GM12875 (cell line): ENCODE data around the gene INS.
A peak's percentile ranks its signal among the peaks of the same experiment; 100 is the strongest.

ENCODE experiments used
- H3K4me3 ChIP-seq: one replicate; pipeline ENCODE4 v1.5.1; 2011; ENCODE audit warnings: low read depth, low read length, control low read depth
- CTCF ChIP-seq: IDR thresholded peaks from 2 replicates; pipeline ENCODE4 v1.5.1; 2011; ENCODE audit warnings: low read depth, mild to moderate bottlenecking, control low read depth, inconsistent platforms, low read length, moderate library complexity, borderline replicate concordance; ENCODE audit not compliant: insufficient read depth

The INS gene

DNA sequence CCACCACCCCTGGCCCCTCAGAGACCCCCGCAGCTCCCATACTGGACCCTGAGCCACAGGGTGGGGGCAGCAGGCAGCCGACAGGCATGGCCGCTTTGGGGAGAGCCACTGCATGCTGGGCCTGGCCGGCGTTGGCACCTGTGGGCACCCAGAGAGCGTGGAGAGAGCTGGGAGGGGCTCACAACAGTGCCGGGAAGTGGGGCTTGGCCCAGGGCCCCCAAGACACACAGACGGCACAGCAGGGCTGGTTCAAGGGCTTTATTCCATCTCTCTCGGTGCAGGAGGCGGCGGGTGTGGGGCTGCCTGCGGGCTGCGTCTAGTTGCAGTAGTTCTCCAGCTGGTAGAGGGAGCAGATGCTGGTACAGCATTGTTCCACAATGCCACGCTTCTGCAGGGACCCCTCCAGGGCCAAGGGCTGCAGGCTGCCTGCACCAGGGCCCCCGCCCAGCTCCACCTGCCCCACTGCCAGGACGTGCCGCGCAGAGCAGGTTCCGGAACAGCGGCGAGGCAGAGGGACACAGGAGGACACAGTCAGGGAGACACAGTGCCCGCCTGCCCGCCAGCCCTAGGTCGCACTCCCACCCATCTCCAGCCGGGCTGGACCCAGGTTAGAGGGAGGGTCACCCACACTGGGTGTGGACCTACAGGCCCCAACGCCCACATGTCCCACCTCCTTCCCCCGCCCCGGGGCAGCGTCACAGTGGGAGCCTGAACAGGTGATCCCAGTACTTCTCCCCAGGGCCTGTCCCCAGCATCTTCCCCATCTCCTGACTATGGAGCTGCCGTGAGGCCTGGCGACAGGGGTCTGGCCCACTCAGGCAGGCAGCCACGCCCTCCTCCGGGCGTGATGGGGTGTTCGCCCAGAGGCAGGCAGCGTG is 1.2 kb downstream of the INS start:
- TF ChIP-seq CTCF: no peak
- H3K4me3 ChIP-seq: no peak overlapping the region

DNA sequence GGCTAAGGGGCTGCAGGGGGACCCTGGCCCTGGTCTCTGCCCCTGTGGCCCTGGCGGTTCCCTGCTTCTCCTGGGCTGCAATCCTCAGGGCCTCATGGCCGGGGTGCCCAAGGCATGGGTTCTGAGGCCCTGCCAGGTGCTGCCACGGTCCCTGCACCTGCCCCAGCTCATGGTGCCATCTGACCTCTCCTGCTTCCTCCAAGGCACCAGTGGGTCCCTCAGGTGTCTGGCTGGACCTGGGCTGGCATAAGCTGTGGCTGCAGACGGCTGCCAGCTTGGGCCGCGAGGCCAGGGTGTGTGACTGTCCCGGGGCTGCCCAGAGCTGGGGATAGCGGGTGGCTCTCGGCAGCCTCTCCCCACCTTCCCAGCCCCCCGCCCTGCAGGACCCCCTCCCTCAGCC is 2.0 kb downstream of the INS start:
- no peak overlapping the region for H3K4me3 ChIP-seq
- TF ChIP-seq CTCF: no peak

DNA sequence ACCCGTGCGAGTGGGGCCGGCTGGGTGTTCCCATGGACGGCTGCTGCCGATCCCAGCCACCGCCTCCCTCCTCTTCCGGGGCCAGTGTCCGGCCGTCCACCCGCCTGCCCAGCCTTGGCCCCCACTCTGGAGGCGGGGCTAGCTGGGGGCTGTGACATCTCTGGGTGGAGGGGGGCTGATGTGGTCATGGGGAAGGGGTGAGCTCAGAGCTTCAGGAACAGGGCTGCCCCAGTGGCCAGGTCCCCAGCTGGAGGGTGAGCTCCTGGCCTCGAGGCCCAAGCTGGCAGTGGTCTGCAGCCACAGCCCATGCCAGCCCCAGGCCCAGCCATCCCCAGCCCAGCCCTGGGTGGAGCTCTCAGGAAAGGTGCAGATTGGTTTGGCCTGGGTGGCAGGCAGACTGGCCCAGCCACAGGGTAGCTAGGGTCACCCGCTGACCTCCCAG is 2.7 kb downstream of the INS start:
- no peak overlapping the region for H3K4me3 ChIP-seq
- no peak for TF ChIP-seq CTCF

DNA sequence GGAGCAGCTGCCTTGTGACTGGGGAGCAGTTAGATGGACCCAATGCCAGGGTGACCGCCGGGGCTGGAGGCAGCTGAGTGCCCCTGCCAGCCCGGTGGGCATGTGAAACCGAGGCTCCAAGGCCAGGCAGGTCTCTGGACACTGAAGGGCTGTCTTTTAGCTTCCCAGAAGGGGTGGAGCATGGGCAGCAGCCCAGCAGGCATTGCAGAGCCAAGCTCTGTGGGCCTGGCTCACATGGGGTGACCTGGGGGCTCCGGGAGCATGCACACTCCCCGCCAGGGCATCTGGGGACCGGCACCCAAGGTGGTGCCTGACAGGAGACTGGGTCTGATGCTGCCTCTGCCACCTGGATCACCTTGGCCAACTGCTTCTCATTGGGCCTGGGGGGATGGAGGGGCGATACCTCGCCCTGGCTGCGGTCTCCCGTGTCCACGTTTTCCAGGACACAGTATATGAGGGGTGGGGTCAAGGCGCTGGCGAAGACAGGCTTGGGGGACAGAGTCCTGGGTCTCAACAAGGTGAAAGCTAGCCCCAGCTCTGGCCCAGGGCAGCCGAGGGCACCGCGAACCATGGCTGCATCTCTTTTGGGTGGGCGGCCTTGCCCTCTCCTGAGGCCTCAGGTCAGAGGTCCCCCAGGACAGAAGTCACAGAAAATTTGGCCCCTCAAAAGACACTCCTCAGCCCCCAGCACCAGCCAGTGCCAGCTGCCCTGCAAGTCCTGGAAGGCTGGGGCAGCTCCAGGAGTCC is 3.5 kb downstream of the INS start:
- no peak for TF ChIP-seq CTCF
- no peak overlapping the region for H3K4me3 ChIP-seq

DNA sequence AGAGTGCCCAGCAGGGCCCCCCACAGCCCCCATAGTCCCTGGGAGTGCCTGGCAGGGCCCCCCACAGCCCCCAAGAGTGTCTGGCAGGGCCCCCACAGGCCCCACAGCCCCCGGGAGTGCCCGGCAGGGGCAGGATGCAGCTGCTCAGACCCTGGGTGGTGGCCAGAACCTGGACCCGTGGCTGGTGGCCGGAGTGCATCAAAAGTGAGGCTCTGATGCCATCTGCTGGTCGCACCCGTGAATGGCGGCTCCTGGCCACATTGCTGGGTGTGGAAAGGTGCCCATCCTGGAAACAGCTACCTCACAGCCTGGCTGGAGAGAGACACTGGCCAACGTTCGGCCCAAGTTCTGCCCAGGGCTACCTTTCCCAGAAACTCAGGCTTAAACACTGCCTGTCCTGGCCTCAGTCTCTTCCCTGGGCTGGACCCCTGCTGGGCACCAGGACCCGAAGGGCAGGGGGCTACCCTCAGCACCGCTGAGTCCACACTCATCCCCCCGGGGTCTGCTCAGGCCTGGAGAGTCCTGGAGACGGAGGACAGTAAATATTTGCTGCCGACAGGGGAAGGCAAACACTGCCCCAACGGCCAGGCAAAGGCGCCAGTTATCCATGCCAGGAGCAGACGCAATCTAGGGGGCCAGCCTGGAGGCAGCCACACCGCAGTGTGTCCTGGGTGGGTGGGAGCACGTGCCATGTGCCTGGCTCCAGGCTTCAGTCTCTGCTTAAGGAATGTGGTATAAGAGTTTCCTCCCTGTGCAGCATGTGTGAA is 4.4 kb downstream of the INS start:
- TF ChIP-seq CTCF: peak; percentile 83

GRCh38 chr11:2155511-2155910 is 5.5 kb downstream of the INS start:
- H3K4me3 ChIP-seq: no peak overlapping the region
- no peak for TF ChIP-seq CTCF

More for the DNA sequence above, 4.4 kb downstream of the INS start:
- H3K4me3 ChIP-seq: no peak overlapping the region
